ENCODE measurements around the gene CACNA1A. TPM values are rescaled to one million over a fixed set of nuclear protein-coding genes. Genes with fewer than 3 reads are reported as not detected.
"Not testable (repeated sequence)": the region's sequence is repeated elsewhere in the genome, so short reads cannot be mapped to it uniquely, and the experiment has no call there.

The CACNA1A gene
- total RNA-seq, 2 donors from 2014 or later, result 0.34 to 0.37 TPM

- H3K9me3 Mint-ChIP-seq; H3K27ac Mint-ChIP-seq; H3K36me3 Mint-ChIP-seq (ENCODE audit: insufficient read depth in 2 of 2); H3K4me3 Mint-ChIP-seq; H3K4me1 Mint-ChIP-seq (ENCODE audit: low read depth); DNase-seq; ATAC-seq (replicated peaks in 1 of 2): not testable (repeated sequence)
- peaks cover 37% of the 10 kb centered on the region for H3K27me3 Mint-ChIP-seq (ENCODE audit: low read depth)
Measured at GRCh38 chr19:13256398-13256797, 249.9 kb downstream of the CACNA1A start.

DNA sequence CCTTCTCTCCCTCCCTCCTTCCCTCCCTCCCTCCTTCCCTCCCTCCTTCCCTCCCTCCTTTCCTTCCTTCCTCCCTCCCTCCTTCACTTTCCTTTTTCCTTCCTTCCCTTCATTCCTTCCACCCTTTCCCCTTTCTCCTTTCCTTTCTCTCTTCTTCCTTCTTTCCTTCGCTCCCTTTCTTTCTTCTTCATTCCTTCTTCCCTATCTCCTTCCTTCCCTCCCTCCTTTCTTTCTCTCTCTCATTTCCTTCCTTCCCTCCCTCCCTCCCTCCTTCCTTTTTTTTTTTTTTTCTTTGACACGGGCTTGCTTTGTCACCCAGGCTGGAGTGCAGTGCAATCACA, 250.6 kb downstream of the CACNA1A start:
- no peak for ATAC-seq (replicated peaks in 1 of 2)
- H3K4me3 Mint-ChIP-seq, result no peak overlapping the region
- H3K4me1 Mint-ChIP-seq (ENCODE audit: low read depth), result peaks cover 2% of the 10 kb centered on the region

DNA sequence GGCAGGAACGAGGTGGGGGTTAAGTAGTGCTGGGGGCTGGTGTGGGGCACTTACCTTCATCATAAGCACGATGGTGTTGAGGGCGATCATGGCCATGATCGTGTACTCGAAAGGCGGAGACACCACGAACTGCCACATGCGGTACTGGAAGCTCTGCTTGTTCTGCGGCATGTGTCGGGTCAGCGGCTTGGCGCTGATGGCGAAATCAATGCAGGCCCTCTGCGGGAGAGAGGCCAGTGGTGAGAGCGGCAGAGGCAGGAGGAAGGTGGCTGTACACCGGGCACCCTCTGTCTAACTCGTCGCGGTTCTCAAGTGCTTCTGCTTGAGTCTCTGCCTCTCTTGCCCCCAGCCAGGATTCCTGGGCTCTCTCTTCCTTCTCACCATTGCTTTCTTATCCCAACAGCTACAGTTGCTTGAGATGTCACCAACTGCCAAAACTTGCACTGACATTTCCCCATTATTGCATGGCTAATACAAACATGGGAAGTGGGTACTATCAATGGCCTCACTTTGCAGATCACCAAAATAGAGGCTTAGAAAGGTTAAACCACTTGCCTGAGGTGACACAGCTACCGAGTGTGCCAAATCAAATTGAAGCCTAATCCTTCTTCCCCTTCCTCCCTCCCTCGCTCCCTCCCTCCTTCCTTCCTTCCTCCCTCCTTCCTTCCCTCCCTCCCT, 251.1 kb downstream of the CACNA1A start:
- Mint-ChIP-seq H3K27me3 (ENCODE audit: low read depth) (peaks cover 37% of the 10 kb centered on the region), H3K4me3 (no peak overlapping the region), H3K9me3 (no peaks in the 10 kb centered on the region), H3K27ac (no peak overlapping the region), H3K36me3 (ENCODE audit: insufficient read depth in 2 of 2) (no peaks in the 10 kb centered on the region), H3K4me1 (ENCODE audit: low read depth) (no peaks in the 10 kb centered on the region)
- ATAC-seq (replicated peaks in 1 of 2) (no peak), DNase-seq (no peak)

More for the DNA sequence above, 250.6 kb downstream of the CACNA1A start:
- Mint-ChIP-seq H3K27me3 (ENCODE audit: low read depth) (peaks cover 37% of the 10 kb centered on the region), H3K27ac (no peak overlapping the region), H3K9me3 (no peaks in the 10 kb centered on the region), H3K36me3 (ENCODE audit: insufficient read depth in 2 of 2) (no peaks in the 10 kb centered on the region)
- DNase-seq, result no peak

DNA sequence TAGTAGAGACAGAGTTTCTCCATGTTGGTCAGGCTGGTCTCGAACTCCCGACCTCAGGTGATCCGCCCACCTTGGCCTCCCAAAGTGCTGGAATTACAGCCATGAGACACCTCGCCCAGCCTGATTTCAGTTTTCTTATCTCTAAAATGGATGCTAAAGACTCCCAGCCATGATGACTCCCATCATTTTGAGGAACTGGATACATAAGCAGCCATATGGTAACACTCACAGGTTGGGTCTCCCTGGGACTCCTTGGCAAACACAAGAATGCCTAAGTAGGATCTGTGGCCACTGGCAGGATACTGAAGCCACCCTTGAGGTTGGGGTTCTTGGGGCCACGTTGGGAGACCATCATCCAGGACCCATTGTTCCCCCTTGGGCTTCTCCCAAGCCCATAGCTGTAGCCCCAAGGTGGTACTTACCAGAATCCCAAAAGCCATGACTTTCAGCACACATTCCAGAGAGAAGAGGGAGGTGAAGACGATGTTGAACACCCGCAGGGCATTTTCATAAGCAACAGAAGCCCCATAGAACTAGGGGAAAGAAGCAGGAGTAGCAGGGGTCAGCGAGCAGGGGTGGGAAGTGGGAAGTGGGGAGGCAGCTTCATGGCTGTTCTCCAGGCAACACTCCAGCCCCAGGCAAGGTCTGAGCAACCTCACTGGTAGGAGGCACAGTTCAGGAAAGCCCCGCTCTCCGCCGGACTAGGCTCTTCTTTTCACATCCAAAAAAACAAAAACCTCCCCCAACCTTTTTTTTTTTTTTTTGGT, 253.5 kb downstream of the CACNA1A start:
- H3K4me1 Mint-ChIP-seq (ENCODE audit: low read depth), result no peaks in the 10 kb centered on the region
- H3K4me3 Mint-ChIP-seq, result no peak overlapping the region
- H3K36me3 Mint-ChIP-seq (ENCODE audit: insufficient read depth in 2 of 2), result no peaks in the 10 kb centered on the region
- no peak for ATAC-seq (replicated peaks in 1 of 2)
- DNase-seq, result no peak
- no peaks in the 10 kb centered on the region for H3K9me3 Mint-ChIP-seq
- no peak overlapping the region for H3K27ac Mint-ChIP-seq
- H3K27me3 Mint-ChIP-seq (ENCODE audit: low read depth), result peaks cover 28% of the 10 kb centered on the region

DNA sequence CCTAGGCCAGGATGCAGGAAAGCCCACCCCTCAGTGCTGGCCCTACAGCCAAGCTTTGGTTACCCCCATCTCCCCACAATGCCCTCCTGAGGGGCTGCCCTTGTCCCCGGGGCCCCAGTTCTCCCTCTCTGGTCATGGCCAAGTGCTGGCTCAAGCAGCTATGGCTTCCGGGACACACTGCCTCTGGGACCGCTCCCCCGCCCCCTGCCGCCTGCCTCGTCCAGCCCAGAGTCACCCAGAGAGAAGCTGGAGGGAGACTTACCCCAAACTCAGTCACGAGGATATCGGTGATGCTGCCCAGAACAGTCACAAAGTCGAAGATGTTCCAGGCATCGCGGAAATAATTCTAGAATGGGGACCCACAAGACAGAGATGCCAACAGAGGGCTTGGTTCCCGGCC, 261.4 kb downstream of the CACNA1A start:
- Mint-ChIP-seq H3K4me1 (ENCODE audit: low read depth) (peaks cover 21% of the 10 kb centered on the region), H3K4me3 (no peak overlapping the region), H3K27ac (no peak overlapping the region), H3K9me3 (no peaks in the 10 kb centered on the region), H3K27me3 (ENCODE audit: low read depth) (no peaks in the 10 kb centered on the region), H3K36me3 (ENCODE audit: insufficient read depth in 2 of 2) (no peaks in the 10 kb centered on the region)
- DNase-seq (no peak), ATAC-seq (replicated peaks in 1 of 2) (no peak)

DNA sequence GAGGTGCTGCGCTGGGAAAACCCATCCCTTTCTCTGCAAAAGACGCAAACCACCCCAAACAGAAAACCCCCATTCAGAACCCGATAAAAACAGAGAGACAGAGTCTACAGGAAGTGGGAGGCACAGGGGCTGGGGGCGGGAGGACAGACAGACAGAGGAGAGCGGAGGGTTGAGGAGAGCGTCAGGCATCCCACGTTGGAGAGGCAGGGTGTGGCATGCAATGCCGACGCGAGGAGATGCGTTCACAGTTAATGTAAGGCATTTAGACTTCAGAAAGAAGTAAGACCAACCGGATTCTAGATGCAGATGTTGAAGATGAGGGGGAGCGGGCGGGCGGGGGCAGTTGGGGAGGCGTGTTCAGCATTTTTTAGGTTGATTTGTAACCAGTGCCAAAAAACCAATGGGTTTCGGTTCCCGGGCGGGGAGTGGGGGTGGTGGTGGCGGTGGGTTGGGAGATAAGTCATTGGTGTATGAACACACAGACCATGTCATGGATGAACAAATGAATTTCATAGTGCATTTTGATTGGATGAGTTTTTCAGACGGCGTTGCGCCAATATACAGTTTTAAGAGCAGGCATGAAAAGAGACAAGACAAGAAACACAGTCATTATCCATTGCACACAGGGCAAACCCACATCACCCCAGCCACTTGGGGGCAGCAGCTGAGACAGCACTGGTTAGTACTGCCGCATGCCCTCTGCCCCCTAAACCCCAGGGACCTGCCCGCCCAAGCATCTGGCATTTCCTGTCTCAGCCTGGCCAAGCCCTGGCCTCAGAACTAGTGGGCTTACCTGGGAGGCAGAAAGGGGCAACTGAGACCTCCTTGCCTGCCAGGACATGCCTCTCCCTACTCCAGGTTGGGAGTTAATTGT, 264.8 kb downstream of the CACNA1A start:
- ATAC-seq (replicated peaks in 1 of 2), result peak; percentile 68 to 73
- peaks cover 21% of the 10 kb centered on the region for H3K4me1 Mint-ChIP-seq (ENCODE audit: low read depth)
- H3K9me3 Mint-ChIP-seq, result no peaks in the 10 kb centered on the region
- DNase-seq, result peak; percentile 22 to 31
- no peaks in the 10 kb centered on the region for H3K27me3 Mint-ChIP-seq (ENCODE audit: low read depth)
- H3K27ac Mint-ChIP-seq, result no peak overlapping the region
- H3K4me3 Mint-ChIP-seq, result peak overlapping the region; percentile 43 to 64
- no peaks in the 10 kb centered on the region for H3K36me3 Mint-ChIP-seq (ENCODE audit: insufficient read depth in 2 of 2)

DNA sequence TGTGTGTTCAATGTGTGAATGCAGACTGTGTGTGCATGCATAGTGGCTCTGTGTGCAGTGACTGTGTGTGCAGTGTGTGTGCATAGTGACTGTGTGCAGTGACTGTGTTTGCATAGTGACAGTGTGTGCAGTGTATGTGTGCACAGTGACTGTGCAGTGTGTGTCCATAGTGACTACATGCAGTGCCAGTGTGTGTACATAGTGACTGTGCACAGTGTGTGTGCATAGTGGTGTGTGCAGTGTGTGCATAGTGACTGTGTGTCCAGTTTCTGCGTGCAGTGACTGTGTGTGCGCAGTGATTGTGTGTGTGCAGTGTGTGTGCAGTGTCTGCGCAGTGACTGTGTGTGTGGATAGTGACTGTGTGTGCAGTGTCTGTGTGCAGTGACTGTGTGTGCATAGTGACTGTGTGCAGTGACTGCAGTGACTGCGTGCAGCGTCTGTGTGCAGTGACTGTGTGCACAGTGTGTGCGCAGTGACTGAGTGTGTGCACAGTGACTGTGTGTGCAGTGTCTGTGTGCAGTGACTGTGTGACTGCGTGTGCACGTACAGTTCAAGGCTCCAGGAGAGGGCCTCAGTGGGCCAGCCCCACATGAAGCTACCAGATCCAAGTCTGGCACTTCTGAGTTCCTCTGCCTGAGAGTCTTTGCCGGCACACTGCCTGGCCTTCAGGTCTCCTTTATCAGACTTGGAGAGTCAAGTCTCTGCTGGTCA, 265.8 kb downstream of the CACNA1A start:
- Mint-ChIP-seq H3K9me3 (peaks cover under 1% of the 10 kb centered on the region in 2 donors), H3K36me3 (ENCODE audit: insufficient read depth in 2 of 2) (peaks cover under 1% of the 10 kb centered on the region in 2 donors), H3K4me3 (peak overlapping the region; percentile 43 to 64), H3K4me1 (ENCODE audit: low read depth) (peaks cover 21% of the 10 kb centered on the region), H3K27ac (no peak overlapping the region), H3K27me3 (ENCODE audit: low read depth) (no peaks in the 10 kb centered on the region)
- DNase-seq, result no peak
- ATAC-seq (replicated peaks in 1 of 2), result peak; percentile 15 to 18

GRCh38 chr19:13238891-13239534, 267.3 kb downstream of the CACNA1A start:
- Mint-ChIP-seq H3K4me1 (ENCODE audit: low read depth) (peaks cover 34% of the 10 kb centered on the region), H3K4me3 (no peak overlapping the region), H3K27ac (no peak overlapping the region), H3K36me3 (ENCODE audit: insufficient read depth in 2 of 2) (peaks cover 3 to 5% of the 10 kb centered on the region in 2 donors), H3K27me3 (ENCODE audit: low read depth) (no peaks in the 10 kb centered on the region), H3K9me3 (peaks cover 2 to 5% of the 10 kb centered on the region in 2 donors)
- no peak for DNase-seq
- no peak for ATAC-seq (replicated peaks in 1 of 2)

DNA sequence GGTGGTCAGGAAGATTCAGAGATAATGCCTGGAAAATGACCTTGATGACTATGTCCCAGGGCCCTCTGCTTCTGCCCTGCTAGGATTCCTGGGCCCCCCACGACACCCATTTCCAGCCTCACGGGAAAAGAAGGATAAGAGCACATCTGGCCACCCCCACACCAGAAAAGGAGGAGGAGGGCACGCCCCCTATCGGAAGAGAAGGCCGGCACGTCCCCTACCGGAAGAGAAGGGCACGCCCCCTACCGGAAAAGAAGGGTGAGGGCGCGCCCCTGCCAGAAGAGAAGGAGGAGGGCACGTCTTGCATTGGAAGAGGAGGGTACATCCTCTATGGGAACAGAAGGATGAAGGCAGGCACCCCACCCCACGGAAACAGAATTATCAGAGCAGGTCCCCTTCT, 271.8 kb downstream of the CACNA1A start:
- Mint-ChIP-seq H3K4me1 (ENCODE audit: low read depth) (peaks cover 17% of the 10 kb centered on the region), H3K9me3 (peaks cover 2 to 5% of the 10 kb centered on the region in 2 donors), H3K4me3 (peak overlapping the region; percentile 60 to 79), H3K27ac (peak overlapping the region; percentile 61), H3K27me3 (ENCODE audit: low read depth) (no peaks in the 10 kb centered on the region), H3K36me3 (ENCODE audit: insufficient read depth in 2 of 2) (peaks cover 3 to 5% of the 10 kb centered on the region in 2 donors)
- ATAC-seq (replicated peaks in 1 of 2) (peak; percentile 78 to 88), DNase-seq (peak; percentile 76 to 85)

GRCh38 chr19:13231663-13232062, 274.6 kb downstream of the CACNA1A start:
- peaks cover 17% of the 10 kb centered on the region for H3K4me1 Mint-ChIP-seq (ENCODE audit: low read depth)
- no peaks in the 10 kb centered on the region for H3K27me3 Mint-ChIP-seq (ENCODE audit: low read depth)
- DNase-seq (no peak), ATAC-seq (replicated peaks in 1 of 2) (no peak)
- H3K9me3 Mint-ChIP-seq, result peaks cover 2 to 5% of the 10 kb centered on the region in 2 donors
- peaks cover 3 to 5% of the 10 kb centered on the region in 2 donors for H3K36me3 Mint-ChIP-seq (ENCODE audit: insufficient read depth in 2 of 2)
- H3K4me3 Mint-ChIP-seq, result no peak overlapping the region
- no peak overlapping the region for H3K27ac Mint-ChIP-seq

DNA sequence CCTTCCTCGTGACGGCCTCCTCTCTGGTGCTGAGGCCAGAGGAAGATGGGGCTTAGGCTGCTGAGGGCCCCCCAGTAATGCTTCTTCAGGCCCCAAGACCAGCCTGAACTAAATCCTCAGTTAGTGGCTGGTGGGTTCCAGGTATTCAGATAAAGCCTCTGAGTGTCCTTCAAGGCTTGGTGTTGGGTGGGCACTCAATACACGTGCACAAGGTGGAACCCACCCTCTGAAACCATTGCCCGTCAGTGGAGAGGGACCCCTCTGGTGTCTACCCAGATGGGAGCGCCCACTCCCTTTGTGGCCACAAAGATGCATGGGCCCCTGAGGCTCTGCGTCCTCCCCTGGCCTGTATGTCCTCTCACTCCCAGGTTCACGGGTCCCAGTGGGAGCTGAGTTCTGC, 277.0 kb downstream of the CACNA1A start:
- Mint-ChIP-seq H3K4me1 (ENCODE audit: low read depth) (peaks cover 6% of the 10 kb centered on the region), H3K36me3 (ENCODE audit: insufficient read depth in 2 of 2) (no peaks in the 10 kb centered on the region), H3K4me3 (no peak overlapping the region), H3K9me3 (no peaks in the 10 kb centered on the region), H3K27me3 (ENCODE audit: low read depth) (no peaks in the 10 kb centered on the region), H3K27ac (no peak overlapping the region)
- DNase-seq (no peak), ATAC-seq (replicated peaks in 1 of 2) (no peak)

- Mint-ChIP-seq H3K27ac (no peak overlapping the region), H3K4me1 (ENCODE audit: low read depth) (peaks cover under 1% of the 10 kb centered on the region)
Measured at GRCh38 chr19:13228561-13228960, 277.7 kb downstream of the CACNA1A start.

More at GRCh38 chr19:13228561-13228960, 277.7 kb downstream of the CACNA1A start:
- DNase-seq (no peak), ATAC-seq (replicated peaks in 1 of 2) (no peak)
- no peak overlapping the region for H3K4me3 Mint-ChIP-seq
- H3K9me3 Mint-ChIP-seq, result no peaks in the 10 kb centered on the region
- no peaks in the 10 kb centered on the region for H3K36me3 Mint-ChIP-seq (ENCODE audit: insufficient read depth in 2 of 2)
- no peaks in the 10 kb centered on the region for H3K27me3 Mint-ChIP-seq (ENCODE audit: low read depth)
